GM23338 (cell line): ENCODE results near the gene CD69.

ENCODE experiments used
- CREB1 ChIP-seq: fragments of 250-450 bp; sonication (Bioruptor Pico); IDR thresholded peaks from 2 replicates; pipeline ENCODE4 v1.5.0; 2020; ENCODE audit warnings: low read depth, mild to moderate bottlenecking, moderate library complexity
- ETS1 ChIP-seq: IDR thresholded peaks from 2 replicates; pipeline ENCODE4 v1.6.1; 2016; ENCODE audit warnings: antibody characterized with exemption
- EZH2 ChIP-seq: fragments of 200-600 bp; sonication (generic); IDR thresholded peaks from one replicate; pipeline ENCODE4 v1.8.0; 2017; ENCODE audit warnings: antibody characterized with exemption, mild to moderate bottlenecking, low read depth; ENCODE audit not compliant: unreplicated experiment
- EZH2phosphoT487 ChIP-seq: fragments of 200-600 bp; sonication (generic); IDR thresholded peaks from one replicate; pipeline ENCODE4 v1.8.1; 2018; ENCODE audit warnings: antibody characterized with exemption; ENCODE audit not compliant: unreplicated experiment
- JUNB ChIP-seq: IDR thresholded peaks from one replicate; pipeline ENCODE4 v1.6.1; 2016; ENCODE audit warnings: antibody characterized with exemption; ENCODE audit not compliant: unreplicated experiment
- POLR2AphosphoS5 ChIP-seq: IDR thresholded peaks from 2 replicates; pipeline ENCODE4 v1.6.1; 2016; ENCODE audit warnings: antibody characterized with exemption, low read depth
- REST ChIP-seq: IDR thresholded peaks from one replicate; pipeline ENCODE4 v1.6.1; 2018; ENCODE audit warnings: antibody characterized with exemption; ENCODE audit not compliant: unreplicated experiment
- ZNF114 ChIP-seq: fragments of 250-450 bp; sonication (Bioruptor Pico); IDR thresholded peaks from 2 replicates; pipeline ENCODE4 v1.5.0; 2020; ENCODE audit warnings: mild to moderate bottlenecking, moderate library complexity
- TF ChIP-seq, protein P1 (sequence below), 2 experiments: fragments of 200-600 bp in 1 of 2; sonication (generic) in 1 of 2; conservative IDR thresholded peaks; 2 replicates each; pipeline versions ENCODE4 v1.5.1 to v1.6.1; 2016 to 2017; ENCODE audit warnings: antibody characterized with exemption in 2 of 2, low read depth in 2 of 2, mild to moderate bottlenecking in 2 of 2, moderate library complexity in 1 of 2

DNA sequence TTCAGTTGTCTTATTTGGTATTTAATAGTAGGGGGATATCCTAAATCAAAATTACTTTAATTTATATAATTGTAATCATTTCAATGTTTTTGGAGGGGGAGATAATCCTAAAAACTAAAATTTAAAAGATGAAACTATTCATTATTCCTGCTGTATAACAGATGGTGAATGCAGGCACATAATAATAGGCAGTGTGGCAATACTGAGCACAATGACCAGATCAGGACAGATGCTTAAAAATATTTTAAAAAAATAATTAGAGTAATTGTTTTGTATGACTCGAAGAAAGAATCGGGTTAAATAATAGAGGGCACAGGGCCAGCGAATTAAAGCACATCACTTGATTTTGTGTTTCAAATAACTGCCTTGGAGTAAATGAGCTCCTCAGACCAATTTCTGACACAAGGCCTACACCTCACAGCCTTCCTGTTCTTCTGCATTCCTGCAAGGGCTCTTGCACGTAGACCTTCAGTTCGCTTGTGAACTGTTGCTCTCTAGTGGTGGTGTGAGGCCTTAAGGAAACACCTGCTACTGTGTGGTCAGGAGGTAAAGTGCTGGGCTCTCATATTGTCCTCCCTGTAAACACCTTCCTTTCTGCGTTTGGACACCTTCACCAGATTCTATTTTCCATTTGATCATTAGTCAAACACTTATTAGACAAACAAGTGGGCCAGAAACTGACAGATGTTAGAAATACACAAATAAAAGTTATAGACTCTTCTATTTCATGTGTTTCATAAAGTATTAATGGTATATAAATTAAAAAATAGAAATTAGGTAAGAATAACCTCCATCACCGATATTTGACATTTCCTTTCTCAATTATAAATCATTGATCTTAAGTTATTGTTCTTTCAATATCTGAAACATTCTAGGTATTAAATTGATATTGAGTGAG is 37.3 kb upstream of the CD69 start:
- TF ChIP-seq, protein P1, sequence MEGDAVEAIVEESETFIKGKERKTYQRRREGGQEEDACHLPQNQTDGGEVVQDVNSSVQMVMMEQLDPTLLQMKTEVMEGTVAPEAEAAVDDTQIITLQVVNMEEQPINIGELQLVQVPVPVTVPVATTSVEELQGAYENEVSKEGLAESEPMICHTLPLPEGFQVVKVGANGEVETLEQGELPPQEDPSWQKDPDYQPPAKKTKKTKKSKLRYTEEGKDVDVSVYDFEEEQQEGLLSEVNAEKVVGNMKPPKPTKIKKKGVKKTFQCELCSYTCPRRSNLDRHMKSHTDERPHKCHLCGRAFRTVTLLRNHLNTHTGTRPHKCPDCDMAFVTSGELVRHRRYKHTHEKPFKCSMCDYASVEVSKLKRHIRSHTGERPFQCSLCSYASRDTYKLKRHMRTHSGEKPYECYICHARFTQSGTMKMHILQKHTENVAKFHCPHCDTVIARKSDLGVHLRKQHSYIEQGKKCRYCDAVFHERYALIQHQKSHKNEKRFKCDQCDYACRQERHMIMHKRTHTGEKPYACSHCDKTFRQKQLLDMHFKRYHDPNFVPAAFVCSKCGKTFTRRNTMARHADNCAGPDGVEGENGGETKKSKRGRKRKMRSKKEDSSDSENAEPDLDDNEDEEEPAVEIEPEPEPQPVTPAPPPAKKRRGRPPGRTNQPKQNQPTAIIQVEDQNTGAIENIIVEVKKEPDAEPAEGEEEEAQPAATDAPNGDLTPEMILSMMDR (conservative IDR thresholded peaks at IDR 0.05; ENCODE audit: low read depth in 2 of 2), result peak; percentile 74 to 99
- TF ChIP-seq CREB1 (CRISPR knock-in tag) (no peak), ZNF114 (no peak), POLR2AphosphoS5 (no peak), EZH2phosphoT487 (no peak), REST (no peak), ETS1 (no peak), EZH2 (no peak), JUNB (no peak)
